Chondrocyte (in vitro differentiated cells): Measurements from ENCODE around the gene PRM1. TPM values are rescaled to one million over a fixed set of nuclear protein-coding genes. Genes with fewer than 3 reads are reported as not detected.

Source experiments
- DNase-seq: peaks from one replicate; pipeline ENCODE4 v3.0.0; 2021; ENCODE audit warnings: mixed read lengths, low spot score
- H3K27ac Mint-ChIP-seq: one replicate; pipeline ENCODE4 v1.8.0; 2021; ENCODE audit warnings: mild to moderate bottlenecking, moderate library complexity, mixed read lengths; ENCODE audit not compliant: unreplicated experiment
- H3K27me3 Mint-ChIP-seq: 2 replicates; pipeline ENCODE4 v1.8.0; 2021; ENCODE audit warnings: low read depth, mixed read lengths
- H3K36me3 Mint-ChIP-seq: 2 replicates; pipeline ENCODE4 v1.8.0; 2021; ENCODE audit warnings: low read depth, mixed read lengths
- H3K4me1 Mint-ChIP-seq: 2 replicates; pipeline ENCODE4 v1.8.0; 2021; ENCODE audit warnings: low read depth, mild to moderate bottlenecking, mixed read lengths
- H3K4me3 Mint-ChIP-seq: one replicate; pipeline ENCODE4 v1.8.0; 2021; ENCODE audit warnings: mild to moderate bottlenecking, moderate library complexity, mixed read lengths; ENCODE audit not compliant: unreplicated experiment
- H3K9me3 Mint-ChIP-seq: 2 replicates; pipeline ENCODE4 v1.8.0; 2021; ENCODE audit warnings: low read depth, mixed read lengths
- CTCF ChIP-seq: fragments of 200-600 bp; sonication (generic); IDR thresholded peaks from 2 replicates; pipeline ENCODE4 v1.5.0; 2021; ENCODE audit warnings: antibody characterized with exemption, mild to moderate bottlenecking, moderate library complexity
- total RNA-seq: library from RNA; stranded (reverse); gene quantifications from 3 replicates; pipeline ENCODE4 v1.2.1, GENCODE V29; 2021

Gene PRM1
- total RNA-seq, 1 donor from 2014 or later = not detected

GRCh38 chr16:11271610-11272009 is 9.5 kb downstream of the PRM1 start:
- TF ChIP-seq CTCF = no peak
- no peak overlapping the region for H3K27ac Mint-ChIP-seq
- no peak for DNase-seq
- H3K4me3 Mint-ChIP-seq = no peak overlapping the region
- no peaks in the 10 kb centered on the region for H3K9me3 Mint-ChIP-seq
- H3K36me3 Mint-ChIP-seq = no peaks in the 10 kb centered on the region
- no peaks in the 10 kb centered on the region for H3K27me3 Mint-ChIP-seq
- H3K4me1 Mint-ChIP-seq = no peaks in the 10 kb centered on the region

- no peak for TF ChIP-seq CTCF
- Mint-ChIP-seq H3K36me3 (no peaks in the 10 kb centered on the region), H3K27ac (no peak overlapping the region), H3K4me3 (no peak overlapping the region), H3K4me1 (no peaks in the 10 kb centered on the region), H3K27me3 (no peaks in the 10 kb centered on the region), H3K9me3 (no peaks in the 10 kb centered on the region)
- DNase-seq = no peak
These were observed 10.4 kb downstream of the PRM1 start for GRCh38 chr16:11270602-11271162.

- Mint-ChIP-seq H3K9me3 (no peaks in the 10 kb centered on the region), H3K36me3 (no peaks in the 10 kb centered on the region), H3K27me3 (no peaks in the 10 kb centered on the region), H3K4me1 (no peaks in the 10 kb centered on the region), H3K27ac (no peak within 1 kb of the TSS), H3K4me3 (no peak within 1 kb of the TSS)
- no peak for TF ChIP-seq CTCF
- no peak for DNase-seq
These were observed 12.2 kb downstream of the PRM1 start, which contains the start of gene TNP2 for GRCh38 chr16:11268921-11269375. Gene TNP2 (minus strand): TSS chr16:11269325. CDS start chr16:11269262, 63 bp downstream.

- TF ChIP-seq CTCF = no peak
- H3K9me3 Mint-ChIP-seq = no peaks in the 10 kb centered on the region
These were observed 16.0 kb downstream of the PRM1 start for GRCh38 chr16:11265124-11265523.

GRCh38 chr16:11264155-11264832 is 16.8 kb downstream of the PRM1 start:
- TF ChIP-seq CTCF = no peak
- Mint-ChIP-seq H3K27me3 (peaks cover 5% of the 10 kb centered on the region), H3K9me3 (no peaks in the 10 kb centered on the region), H3K4me3 (no peak overlapping the region), H3K36me3 (no peaks in the 10 kb centered on the region), H3K4me1 (peaks cover 3% of the 10 kb centered on the region), H3K27ac (no peak overlapping the region)
- no peak for DNase-seq

More at GRCh38 chr16:11265124-11265523, 16.0 kb downstream of the PRM1 start:
- no peak overlapping the region for H3K4me3 Mint-ChIP-seq
- H3K4me1 Mint-ChIP-seq = no peaks in the 10 kb centered on the region
- no peak for DNase-seq
- peaks cover 3% of the 10 kb centered on the region for H3K27me3 Mint-ChIP-seq
- no peak overlapping the region for H3K27ac Mint-ChIP-seq
- no peaks in the 10 kb centered on the region for H3K36me3 Mint-ChIP-seq
